HCT116 (cell line): ENCODE measurements around the gene IGFALS. TPM values are rescaled to one million over a fixed set of nuclear protein-coding genes. Genes with fewer than 3 reads are reported as not detected.

Experiments used
- ATAC-seq: fragments of 200-7000 bp; cut with Tn5 transposase; 2 replicates; pipeline ENCODE4 v1.9.1; 2020; ENCODE audit warnings: mild to moderate bottlenecking, moderate library complexity
- Bru-seq: library from RNA; stranded (reverse); fragments of 400-500 nt; gene quantifications from one replicate; lab custom pipeline; 2021; lab: Mats Ljungman, UMichigan
- BruChase-seq, 2 experiments: library from RNA; stranded (reverse); fragments of 400-500 nt; gene quantifications; one replicate each; lab custom pipeline; 2021; lab: Mats Ljungman, UMichigan
- BruUV-seq: library from RNA; stranded (reverse); fragments of 400-500 nt; replicated peaks from 2 replicates; lab custom pipeline; 2021; lab: Mats Ljungman, UMichigan
- CTCF ChIA-PET: fragments of 300-600 bp; sonication (Branson Sonifier 250); formaldehyde crosslinking; loops from one replicate; lab custom pipeline; 2021; ENCODE audit warnings: antibody characterized with exemption; lab: Charles Lee
- POLR2A ChIA-PET: fragments of 300-600, 350-600 bp; sonication (Branson Sonifier 250); formaldehyde crosslinking; loops from one replicate; lab custom pipeline; 2021; ENCODE audit warnings: antibody characterized with exemption; lab: Charles Lee
- RAD21 ChIA-PET, 2 experiments: fragments of 300-600 bp; sonication (Branson Sonifier 250); formaldehyde crosslinking; loops; one replicate each; lab custom pipeline; 2023; ENCODE audit warnings: low total read pairs in 2 of 2; ENCODE audit not compliant: uncharacterized antibody in 2 of 2, unreplicated experiment in 2 of 2, low non-redundant PET in 1 of 2; lab: Charles Lee
- DNase-seq: peaks from one replicate; pipeline ENCODE4 v3.0.0-alpha.2; 2010; ENCODE audit warnings: low read depth, low spot score
- H2AFZ ChIP-seq: fragments of 200-600 bp; shearing (Covaris generic), sonication (generic); 2 replicates; pipeline ENCODE4 v1.6.1; 2017; ENCODE audit warnings: low read depth, mixed run types, mixed read lengths, antibody characterized with exemption, low read length; ENCODE audit not compliant: poor library complexity, severe bottlenecking
- H3K27ac ChIP-seq: 2 replicates; pipeline ENCODE4 v1.5.1; 2012; ENCODE audit warnings: low read depth, low read length
- H3K27me3 ChIP-seq: fragments of 200-600 bp; sonication (generic); 2 replicates; pipeline ENCODE4 v1.6.1; 2016; ENCODE audit warnings: mixed run types, low read length, mixed read lengths; ENCODE audit not compliant: insufficient read depth
- H3K36me3 ChIP-seq, 2 experiments: fragments of 200-500 bp in 1 of 2; fragments of 200-600 bp in 1 of 2; sonication (Bioruptor generic) in 1 of 2; sonication (generic) in 1 of 2; 2 replicates each; pipeline versions ENCODE4 v1.5.1 to v1.6.1; 2014 to 2016; ENCODE audit warnings: low read length in 2 of 2, inconsistent platforms in 1 of 2, mixed read lengths in 1 of 2, mixed run types in 1 of 2; ENCODE audit not compliant: insufficient read depth in 2 of 2, control insufficient read depth in 1 of 2
- H3K4me1 ChIP-seq, 2 experiments: fragments of 200-600 bp in 1 of 2; sonication (generic) in 1 of 2; 2 replicates each; pipeline versions ENCODE4 v1.5.1 to v1.6.1; 2012 to 2017; ENCODE audit warnings: low read length in 2 of 2, inconsistent platforms in 1 of 2, mild to moderate bottlenecking in 1 of 2, mixed read lengths in 1 of 2, mixed run types in 1 of 2, moderate library complexity in 1 of 2; ENCODE audit not compliant: insufficient read depth in 2 of 2, control insufficient read depth in 1 of 2
- H3K4me2 ChIP-seq: fragments of 200-600 bp; sonication (generic); 2 replicates; pipeline ENCODE4 v1.6.1; 2017; ENCODE audit warnings: mixed run types, low read length, mixed read lengths
- H3K4me3 ChIP-seq, 2 experiments: fragments of 200-600 bp in 1 of 2; sonication (generic) in 1 of 2; replicated peaks in 1 of 2; 2 replicates each; pipeline ENCODE4 v1.5.1; 2011 to 2016; ENCODE audit warnings: low read length in 2 of 2, control low read depth in 1 of 2, low read depth in 1 of 2, mild to moderate bottlenecking in 1 of 2, mixed read lengths in 1 of 2, mixed run types in 1 of 2
- H3K79me2 ChIP-seq: fragments of 200-600 bp; sonication (generic); 2 replicates; pipeline ENCODE4 v1.6.1; 2017; ENCODE audit warnings: mild to moderate bottlenecking, mixed run types, low read length, moderate library complexity, mixed read lengths; ENCODE audit not compliant: insufficient read depth
- H3K9ac ChIP-seq: fragments of 200-600 bp; sonication (generic); 2 replicates; pipeline ENCODE4 v1.6.1; 2016; ENCODE audit warnings: low read length, mixed read lengths
- H3K9me2 ChIP-seq: fragments of 200-600 bp; sonication (generic), shearing (Covaris generic); 2 replicates; pipeline ENCODE4 v1.6.1; 2017; ENCODE audit warnings: mixed run types, mild to moderate bottlenecking, moderate library complexity; ENCODE audit not compliant: insufficient read depth
- H3K9me3 ChIP-seq, 2 experiments: fragments of 200-500 bp in 1 of 2; fragments of 200-600 bp in 1 of 2; sonication (Bioruptor generic) in 1 of 2; sonication (generic) in 1 of 2; 2 replicates each; pipeline ENCODE4 v1.6.1; 2014 to 2017; ENCODE audit warnings: low read length in 2 of 2, mixed read lengths in 2 of 2, inconsistent platforms in 1 of 2, low read depth in 1 of 2, mild to moderate bottlenecking in 1 of 2, mixed run types in 1 of 2, moderate library complexity in 1 of 2; ENCODE audit not compliant: control insufficient read depth in 1 of 2, insufficient read depth in 1 of 2
- H4K20me1 ChIP-seq: fragments of 200-600 bp; sonication (generic), shearing (Covaris generic); 2 replicates; pipeline ENCODE4 v1.6.1; 2017; ENCODE audit warnings: mixed run types, mild to moderate bottlenecking, moderate library complexity; ENCODE audit not compliant: insufficient read depth
- ATF3 ChIP-seq: IDR thresholded peaks from 2 replicates; pipeline ENCODE4 v1.6.1; 2012
- CTCF ChIP-seq, 3 experiments: fragments of 200-600 bp in 1 of 3; sonication (generic) in 1 of 3; IDR thresholded peaks in 2 of 3; conservative IDR thresholded peaks in 1 of 3; 2 replicates each; pipeline ENCODE4 v1.5.1; 2012 to 2017; ENCODE audit warnings: low read depth in 2 of 3, low read length in 2 of 3, antibody characterized with exemption in 1 of 3, borderline replicate concordance in 1 of 3, control low read depth in 1 of 3, mild to moderate bottlenecking in 1 of 3, mixed read lengths in 1 of 3, mixed run types in 1 of 3, moderate library complexity in 1 of 3; ENCODE audit not compliant: insufficient read depth in 1 of 3
- ELF1 ChIP-seq: IDR thresholded peaks from 2 replicates; pipeline ENCODE4 v1.6.1; 2012; ENCODE audit warnings: low read depth, borderline replicate concordance
- JUND ChIP-seq: IDR thresholded peaks from 2 replicates; pipeline ENCODE4 v1.6.1; 2012
- MAX ChIP-seq: IDR thresholded peaks from 2 replicates; pipeline ENCODE4 v1.6.1; 2012
- POLR2AphosphoS5 ChIP-seq: IDR thresholded peaks from 2 replicates; pipeline ENCODE4 v1.6.1; 2011; ENCODE audit warnings: mild to moderate bottlenecking, low read depth, low read length, moderate library complexity
- RAD21 ChIP-seq: IDR thresholded peaks from 2 replicates; pipeline ENCODE4 v1.6.1; 2012; ENCODE audit warnings: low read depth, mild to moderate bottlenecking
- REST ChIP-seq: IDR thresholded peaks from 2 replicates; pipeline ENCODE4 v1.6.1; 2012; ENCODE audit warnings: low read depth
- TCF7L2 ChIP-seq: IDR thresholded peaks from 2 replicates; pipeline ENCODE4 v1.7.0; 2011; ENCODE audit warnings: borderline replicate concordance, inconsistent platforms; ENCODE audit not compliant: insufficient read depth, insufficient read length; ENCODE audit errors: extremely low read depth
- ZFX ChIP-seq: fragments of 450-650 bp; IDR thresholded peaks from 2 replicates; pipeline ENCODE4 v1.6.1; 2017
- intact Hi-C: fragments of 100-400 bp; cut with micrococcal nuclease; formaldehyde crosslinking; loops from 2 replicates; pipeline ENCODE4 v1.10.0; 2022
- long read RNA-seq: library from polyadenylated mRNA; unstranded; transcript quantifications from one replicate; pipeline ENCODE4 v2.0.0, GENCODE V29; 2021; ENCODE audit not compliant: unreplicated experiment
- polyA plus RNA-seq: library from polyadenylated mRNA; unstranded; fragments of >200 nt; gene quantifications from 2 replicates; pipeline ENCODE4 v1.2.1, GENCODE V29; 2012; ENCODE audit warnings: missing spikeins
- total RNA-seq: library from RNA; stranded (reverse); gene quantifications from one replicate; pipeline ENCODE4 v1.2.1, GENCODE V29; 2021; ENCODE audit not compliant: unreplicated experiment

Gene IGFALS
- total RNA-seq (0.10 TPM), Bru-seq, nascent RNA (percentile 11 among the genes with signal in this experiment), BruChase-seq, experiment 1, labeled RNA remaining after a 6-hour chase (percentile 28 among the genes with signal in this experiment), BruChase-seq, experiment 2, labeled RNA remaining after a 2-hour chase (percentile 25 among the genes with signal in this experiment)
- 0.08 and 0.09 TPM in 2 replicates for polyA plus RNA-seq
- long read RNA-seq: 0 reads

GRCh38 chr16:1793578-1794220 is at the start of gene IGFALS:
TSS of gene IGFALS (minus strand) at chr16:1793705. CDS start at chr16:1793652, 53 bp downstream.
- Histone ChIP-seq H3K9me2 (no peaks in the 10 kb centered on the region), H3K4me3 (no peak within 1 kb of the TSS), H3K27ac (no peak within 1 kb of the TSS), H3K27me3 (no peaks in the 10 kb centered on the region), H3K4me1 (no peaks in the 10 kb centered on the region), H3K9ac (no peak within 1 kb of the TSS), H3K79me2 (no peaks in the 10 kb centered on the region), H3K4me2 (no peak within 1 kb of the TSS), H2AFZ (no peak within 1 kb of the TSS), H3K9me3 (no peaks in the 10 kb centered on the region), H4K20me1 (no peaks in the 10 kb centered on the region), H3K36me3 (no peaks in the 10 kb centered on the region)
- BruUV-seq: no TSS peak
- POLR2A ChIA-PET: no interaction called here
- DNase-seq (no peak), ATAC-seq (no peak)
- CTCF ChIA-PET: no interaction called here
- RAD21 ChIA-PET: no interaction called here
- TF ChIP-seq MAX (no peak), REST (no peak), ELF1 (no peak), JUND (no peak), CTCF (IDR thresholded peaks at IDR 0.05 in 2 of 3, conservative IDR thresholded peaks at IDR 0.05 in 1 of 3; ENCODE audit: borderline replicate concordance in 1 of 3, insufficient read depth in 1 of 3, low read depth in 2 of 3, low read length in 2 of 3) (no peak), RAD21 (no peak), TCF7L2 (no peak), POLR2AphosphoS5 (no peak), ATF3 (no peak), ZFX (no peak)
- intact Hi-C loops: no loop called here
